ENCODE measurements around the gene TUB.

Gene TUB

DNA sequence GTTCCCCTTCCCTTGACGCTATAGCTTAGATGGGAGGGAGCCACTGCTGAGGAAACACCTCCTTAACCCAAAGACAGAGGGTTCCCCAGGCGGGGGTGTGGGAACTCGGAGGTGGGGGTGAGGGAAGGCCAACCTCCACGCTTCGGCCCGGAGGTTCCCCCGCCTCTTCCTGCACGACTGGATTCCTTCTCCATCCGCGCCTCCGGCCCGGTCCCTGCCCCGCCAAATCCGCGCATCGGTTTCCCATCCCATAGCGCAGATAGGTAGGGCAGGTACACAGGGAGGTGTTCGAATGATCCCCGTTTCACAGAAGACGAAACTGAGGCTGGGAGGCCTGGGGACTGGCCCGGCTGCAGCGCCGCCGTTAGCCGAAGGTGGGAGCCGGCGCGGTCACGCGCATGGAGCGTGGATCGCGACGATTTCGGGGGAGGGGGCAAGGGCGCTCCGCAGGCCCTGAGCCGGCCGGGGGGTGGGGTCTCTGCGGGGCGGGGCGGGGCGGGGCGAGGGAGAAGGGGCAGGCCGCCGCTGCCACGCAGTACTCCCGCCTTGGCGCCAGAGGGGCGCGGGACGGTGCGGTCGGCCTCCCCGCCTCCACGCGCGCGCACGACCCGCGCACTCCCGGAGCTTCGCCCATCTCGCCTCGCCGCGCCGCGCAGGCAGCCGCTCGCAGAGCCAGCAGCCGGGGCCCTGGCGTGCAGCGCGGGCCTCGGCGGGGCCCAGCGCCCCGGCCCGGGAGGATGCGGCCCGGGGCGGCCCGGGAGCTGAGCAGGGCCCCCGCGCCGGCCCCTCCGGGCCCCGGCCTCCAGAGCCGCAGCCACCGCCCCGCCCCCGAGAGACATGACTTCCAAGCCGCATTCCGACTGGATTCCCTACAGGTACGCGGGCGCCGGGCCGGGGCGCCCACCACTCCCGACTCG, at the start of gene TUB:
TUB (plus strand) TSS at position 538 of the 917 bp plus-strand sequence; CDS start at position 838, 300 bp downstream.
- no peak for DNase-seq

- no peak for DNase-seq
Observed at GRCh38 chr11:8031248-8032115, 49.5 kb upstream of the TUB start.

- DNase-seq: no peak
Observed at GRCh38 chr11:8032122-8032521, 48.9 kb upstream of the TUB start.

DNA sequence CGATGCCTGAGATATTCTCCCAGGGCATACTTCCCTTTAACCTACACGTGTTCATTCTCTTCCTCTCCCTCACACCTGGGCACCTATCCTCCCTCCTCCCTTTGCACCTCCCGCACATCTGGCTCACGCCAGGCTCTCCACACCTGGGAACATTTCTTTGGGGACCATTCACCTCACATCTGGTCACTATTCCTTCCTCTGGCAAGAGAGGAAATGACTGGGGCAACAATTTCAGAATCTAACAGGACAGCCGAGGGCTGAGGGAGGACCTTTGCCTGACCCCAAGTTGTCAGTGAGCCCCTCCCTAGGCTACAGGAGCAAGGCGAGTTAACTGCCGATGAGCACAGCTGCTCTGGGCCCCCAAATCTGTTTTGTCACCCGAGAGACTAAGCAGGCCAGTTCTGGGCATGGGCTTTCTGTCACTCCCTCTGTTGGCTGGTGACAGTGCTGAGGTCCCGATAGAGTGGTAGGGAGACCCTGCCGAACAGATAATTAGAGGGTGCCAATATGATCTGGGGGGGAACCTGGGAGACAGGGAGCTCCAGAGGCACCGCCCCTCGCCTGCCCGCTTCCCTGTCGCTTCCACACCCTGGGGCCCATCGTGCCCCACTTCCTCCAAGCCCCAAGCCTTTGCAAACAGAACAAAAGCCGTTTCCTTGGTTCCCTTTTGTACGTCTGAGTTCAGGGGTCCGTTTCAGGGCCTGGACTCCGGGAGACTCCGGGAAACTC, 48.3 kb upstream of the TUB start:
- no peak for DNase-seq

- peak; percentile 19 for DNase-seq
Observed at GRCh38 chr11:8033305-8034105, 47.5 kb upstream of the TUB start.

- no peak for DNase-seq
Observed at GRCh38 chr11:8034106-8034585, 46.9 kb upstream of the TUB start.

- DNase-seq: no peak
Observed at GRCh38 chr11:8034604-8035190, 46.3 kb upstream of the TUB start.

DNA sequence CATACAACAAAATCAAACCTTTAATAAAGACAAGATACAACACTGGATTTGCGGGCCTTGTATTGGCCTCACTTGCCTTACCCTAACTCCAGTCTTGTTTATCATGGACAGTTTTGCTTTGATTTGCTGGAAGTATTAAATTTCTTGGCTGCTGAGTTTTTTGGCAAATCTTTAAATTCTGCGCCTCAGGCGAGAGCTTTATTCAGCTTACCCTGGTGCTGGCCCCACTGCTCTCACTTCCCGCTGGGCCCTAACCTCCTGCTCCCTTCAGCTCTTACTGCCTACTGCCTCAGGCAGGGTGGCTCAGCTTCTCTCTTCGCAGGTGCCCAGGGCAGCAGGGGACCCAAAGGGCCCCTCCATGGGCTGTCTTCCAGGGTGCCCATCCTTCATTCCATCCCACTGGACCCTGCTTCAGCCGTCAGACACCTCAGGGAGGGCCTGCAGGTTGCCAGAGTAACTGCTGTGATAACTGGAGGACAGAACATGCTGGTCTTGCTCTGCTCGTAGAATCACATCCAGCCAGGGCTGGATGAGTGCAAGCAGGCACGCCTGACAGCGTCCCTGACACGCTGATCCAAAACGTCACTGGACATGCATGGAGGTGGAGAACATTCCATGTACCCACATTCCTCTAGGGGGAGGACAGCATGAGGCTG, 45.7 kb upstream of the TUB start:
- DNase-seq: no peak

- no peak for DNase-seq
Observed at GRCh38 chr11:8036002-8036802, 44.8 kb upstream of the TUB start.

DNA sequence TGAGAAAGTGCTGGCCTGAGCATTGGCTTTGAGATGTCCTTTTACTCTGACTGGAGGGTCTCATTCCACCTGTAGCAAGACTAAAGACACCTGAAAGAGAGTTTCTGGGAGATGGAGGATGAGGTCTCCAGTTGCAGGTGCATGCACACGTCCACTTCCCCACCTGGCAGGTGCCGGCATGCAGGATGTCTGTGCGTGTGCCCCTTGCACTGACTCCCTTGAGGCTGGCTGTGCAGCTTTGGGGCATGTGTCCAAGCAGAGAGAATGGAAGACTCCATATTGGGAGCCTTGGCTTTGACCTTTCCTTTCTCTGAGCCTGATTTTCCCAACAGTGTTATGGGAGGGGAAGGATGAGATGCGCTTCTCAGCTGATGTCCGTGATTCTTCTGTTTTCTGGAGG, 44.0 kb upstream of the TUB start:
- no peak for DNase-seq

GRCh38 chr11:8038393-8038792, 42.6 kb upstream of the TUB start:
- DNase-seq: no peak

DNA sequence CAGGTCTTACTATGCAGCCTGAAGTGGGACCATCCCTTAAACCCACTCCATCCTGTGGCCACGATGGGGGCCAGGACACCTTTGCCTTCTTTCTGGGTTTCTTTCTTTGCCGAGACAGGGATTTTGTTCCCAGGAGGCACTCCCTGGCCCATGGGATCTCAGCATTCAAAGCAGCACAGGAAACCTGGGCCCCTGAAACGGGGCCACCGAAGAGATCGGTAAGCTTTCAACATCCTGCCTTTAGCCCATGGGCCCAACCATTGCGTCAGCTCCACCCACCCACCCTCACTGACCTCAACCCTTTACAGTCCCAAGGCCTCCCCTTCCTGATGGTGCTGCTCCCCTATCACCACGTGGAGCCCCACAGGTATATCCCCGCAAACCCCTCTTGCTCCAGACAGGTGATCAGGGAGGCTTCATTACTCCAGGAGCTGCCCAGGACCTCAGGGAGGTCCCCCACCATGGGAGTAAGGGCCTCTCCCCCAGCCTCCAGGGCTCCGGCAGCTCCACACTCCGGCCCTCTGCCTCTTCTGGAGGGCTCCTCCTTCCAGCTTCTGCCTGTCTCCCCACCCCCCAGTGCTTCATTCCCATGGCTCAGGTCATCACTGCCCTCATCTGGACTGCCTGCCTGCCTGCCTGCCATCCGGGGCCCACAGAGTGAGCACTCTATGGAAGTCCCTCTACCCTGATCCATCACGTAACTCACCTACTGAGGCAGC, 42.0 kb upstream of the TUB start:
- no peak for DNase-seq

DNA sequence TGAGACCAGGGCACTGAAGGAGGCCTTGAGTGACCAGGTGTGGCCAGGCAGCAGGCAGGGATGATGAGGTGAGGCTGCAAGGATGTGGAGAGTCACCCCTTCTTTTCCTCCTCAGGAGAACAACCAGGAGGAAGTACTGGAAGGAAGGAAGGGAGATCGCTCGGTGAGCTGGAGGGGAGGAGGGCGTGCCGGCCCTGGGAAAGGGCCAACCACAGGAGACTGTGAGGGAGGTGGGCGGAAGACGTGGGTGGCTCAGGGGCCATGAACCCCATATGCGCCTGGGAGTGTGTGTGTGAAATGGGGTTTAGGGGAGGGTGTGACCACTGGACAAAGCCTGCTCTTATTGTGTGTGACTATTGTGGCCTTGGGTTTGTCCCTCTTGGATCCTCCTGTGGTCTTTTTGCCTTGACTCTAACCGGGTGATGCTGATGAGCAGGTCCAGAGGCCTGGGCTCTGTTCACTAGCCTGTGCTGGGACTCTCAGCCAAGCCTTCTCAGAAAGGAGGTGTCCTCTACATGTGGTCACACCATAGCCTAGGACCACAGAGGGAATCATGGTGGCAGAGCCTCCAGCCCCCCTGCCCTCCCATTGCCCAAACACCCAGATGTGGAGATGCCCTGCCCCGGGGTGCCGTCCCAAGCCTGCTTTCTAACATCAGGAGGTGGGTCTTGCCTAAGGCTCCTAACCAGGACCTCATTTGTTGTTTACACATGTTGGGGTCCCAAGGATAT, 41.3 kb upstream of the TUB start:
- DNase-seq: no peak

GRCh38 chr11:8040261-8040920, 40.6 kb upstream of the TUB start:
- DNase-seq: no peak

- DNase-seq: no peak
Observed at GRCh38 chr11:8040921-8041285, 40.1 kb upstream of the TUB start.

DNA sequence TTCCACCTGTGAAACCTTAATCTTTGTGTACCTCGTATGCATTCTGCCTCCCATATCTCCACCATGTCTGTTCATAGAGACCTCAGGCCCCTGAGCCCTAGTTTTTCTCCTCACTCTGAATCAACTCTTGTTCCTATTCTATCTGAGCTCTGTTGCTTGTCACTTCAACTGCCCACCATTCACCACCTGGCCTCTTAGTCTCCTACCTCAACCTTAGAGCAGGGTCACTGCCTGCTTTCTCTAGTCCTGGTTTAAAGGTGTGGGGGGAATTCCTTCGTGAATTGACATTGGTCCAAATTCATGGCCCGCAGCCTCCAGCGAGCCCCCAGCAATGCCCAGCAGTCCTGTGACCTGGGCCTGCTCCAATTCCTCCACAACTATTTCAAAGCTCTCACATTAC, 39.4 kb upstream of the TUB start:
- no peak for DNase-seq

DNA sequence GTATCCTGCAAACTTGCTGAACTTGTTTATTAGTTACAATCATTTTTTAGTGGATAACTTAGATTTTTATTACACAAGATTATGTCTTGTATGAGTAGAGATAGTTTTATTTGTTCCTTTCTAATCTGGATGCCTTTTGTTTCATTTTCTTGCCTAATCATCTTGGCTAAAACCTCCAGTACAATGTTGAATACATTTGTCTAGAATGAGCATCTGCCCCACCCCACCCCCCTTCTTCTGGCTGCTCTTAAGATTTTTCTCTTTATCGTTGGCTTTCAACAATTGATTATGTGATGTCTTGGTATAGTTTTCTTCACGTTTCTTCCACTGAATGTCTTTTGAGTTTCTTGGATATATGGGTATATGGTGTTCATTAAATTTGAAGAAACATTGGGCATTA, 37.3 kb upstream of the TUB start:
- DNase-seq: no peak

GRCh38 chr11:8045839-8046238, 35.2 kb upstream of the TUB start:
- DNase-seq: no peak

Data from NCI-H2081 treated with DMSO at 0.1 percent for 48 hours (cell line).